Mesothelial cell of epicardium (in vitro differentiated cells): ENCODE results near the gene CCP110. TPM values are rescaled to one million over a fixed set of nuclear protein-coding genes. Genes with fewer than 3 reads are reported as not detected.
A peak's percentile ranks its signal among the peaks of the same experiment; 100 is the strongest.

ENCODE experiments used
- DNase-seq, 2 experiments: peaks; one replicate each; pipeline ENCODE4 v3.0.0; 2021; ENCODE audit warnings: low spot score in 2 of 2; ENCODE audit not compliant: unreplicated experiment in 2 of 2
- H3K27ac Mint-ChIP-seq: 2 replicates; pipeline ENCODE4 v1.8.0; 2021; ENCODE audit warnings: mixed read lengths
- H3K27me3 Mint-ChIP-seq: 2 replicates; pipeline ENCODE4 v1.8.0; 2021; ENCODE audit warnings: low read depth, mixed read lengths
- H3K36me3 Mint-ChIP-seq: 2 replicates; pipeline ENCODE4 v1.8.0; 2021; ENCODE audit warnings: mixed read lengths
- H3K4me1 Mint-ChIP-seq: 2 replicates; pipeline ENCODE4 v1.8.0; 2021; ENCODE audit warnings: mixed read lengths
- H3K4me3 Mint-ChIP-seq: 2 replicates; pipeline ENCODE4 v1.8.0; 2021; ENCODE audit warnings: mild to moderate bottlenecking, moderate library complexity, mixed read lengths
- H3K9me3 Mint-ChIP-seq: 2 replicates; pipeline ENCODE4 v1.8.0; 2021; ENCODE audit warnings: mixed read lengths
- CTCF ChIP-seq: fragments of 200-600 bp; sonication (generic); IDR thresholded peaks from one replicate; pipeline ENCODE4 v1.5.0; 2021; ENCODE audit warnings: antibody characterized with exemption; ENCODE audit not compliant: unreplicated experiment
- total RNA-seq: library from RNA; stranded (reverse); gene quantifications from 3 replicates; pipeline ENCODE4 v1.2.1, GENCODE V29; 2021

CCP110 gene
- total RNA-seq, 1 donor from 2014 or later = 15.1 TPM

- peaks cover 33% of the 10 kb centered on the region for H3K4me1 Mint-ChIP-seq
- H3K4me3 Mint-ChIP-seq = peak overlapping the region; percentile 91
- H3K27me3 Mint-ChIP-seq = no peaks in the 10 kb centered on the region
- DNase-seq = no peak
- peak overlapping the region; percentile 94 for H3K27ac Mint-ChIP-seq
- H3K9me3 Mint-ChIP-seq = no peaks in the 10 kb centered on the region
- TF ChIP-seq CTCF = no peak
- peaks cover 3% of the 10 kb centered on the region for H3K36me3 Mint-ChIP-seq
These were observed 544 bp downstream of the CCP110 start for GRCh38 chr16:19524356-19524615.

GRCh38 chr16:19524616-19525384 is 1.1 kb downstream of the CCP110 start:
- no peak for DNase-seq
- no peak for TF ChIP-seq CTCF
- H3K27ac Mint-ChIP-seq = peak overlapping the region; percentile 94
- H3K27me3 Mint-ChIP-seq = no peaks in the 10 kb centered on the region
- peaks cover 33% of the 10 kb centered on the region for H3K4me1 Mint-ChIP-seq
- H3K4me3 Mint-ChIP-seq = peak overlapping the region; percentile 91
- H3K9me3 Mint-ChIP-seq = no peaks in the 10 kb centered on the region
- H3K36me3 Mint-ChIP-seq = peaks cover 3% of the 10 kb centered on the region

GRCh38 chr16:19525385-19525723 is 1.6 kb downstream of the CCP110 start:
- Mint-ChIP-seq H3K9me3 (no peaks in the 10 kb centered on the region), H3K4me3 (peak overlapping the region; percentile 91), H3K4me1 (peaks cover 29% of the 10 kb centered on the region), H3K36me3 (peaks cover 3% of the 10 kb centered on the region), H3K27me3 (no peaks in the 10 kb centered on the region), H3K27ac (peak overlapping the region; percentile 94)
- no peak for DNase-seq
- TF ChIP-seq CTCF = no peak

GRCh38 chr16:19527161-19527560 is 3.4 kb downstream of the CCP110 start:
- no peak overlapping the region for H3K4me3 Mint-ChIP-seq
- H3K36me3 Mint-ChIP-seq = peaks cover 5% of the 10 kb centered on the region

GRCh38 chr16:19528666-19529065 is 4.9 kb downstream of the CCP110 start:
- H3K27ac Mint-ChIP-seq = no peak overlapping the region
- H3K9me3 Mint-ChIP-seq = no peaks in the 10 kb centered on the region
- H3K4me3 Mint-ChIP-seq = no peak overlapping the region

More at GRCh38 chr16:19527161-19527560, 3.4 kb downstream of the CCP110 start:
- no peaks in the 10 kb centered on the region for H3K9me3 Mint-ChIP-seq
- peaks cover 17% of the 10 kb centered on the region for H3K4me1 Mint-ChIP-seq
- no peaks in the 10 kb centered on the region for H3K27me3 Mint-ChIP-seq
- H3K27ac Mint-ChIP-seq = no peak overlapping the region
- TF ChIP-seq CTCF = no peak
- no peak for DNase-seq

More at GRCh38 chr16:19528666-19529065, 4.9 kb downstream of the CCP110 start:
- Mint-ChIP-seq H3K4me1 (peaks cover 13% of the 10 kb centered on the region), H3K36me3 (peaks cover 11% of the 10 kb centered on the region), H3K27me3 (no peaks in the 10 kb centered on the region)
- TF ChIP-seq CTCF = no peak
- DNase-seq = no peak
